ENCODE measurements around the gene CCDC40. TPM values are rescaled to one million over a fixed set of nuclear protein-coding genes. Genes with fewer than 3 reads are reported as not detected.
A peak's percentile ranks its signal among the peaks of the same experiment; 100 is the strongest.

Gene CCDC40
- total RNA-seq (2021) (15.1 to 16.3 TPM (median 15.2 TPM) in 3 replicates), Bru-seq, nascent RNA (percentile 49 among the genes with signal in this experiment)
- long read RNA-seq, experiment 1, partial matches to known transcripts: 6 of 21 reads
- long read RNA-seq, experiment 1, other reads (novel, unspliced or antisense): 9 of 21 reads
- long read RNA-seq, experiment 2, partial matches to known transcripts: 0 of 4 reads
- long read RNA-seq, experiment 2, other reads (novel, unspliced or antisense): 3 of 4 reads
- long read RNA-seq, experiment 3, partial matches to known transcripts: 6 of 13 reads
- long read RNA-seq, experiment 3, other reads (novel, unspliced or antisense): 1 of 13 reads

DNA sequence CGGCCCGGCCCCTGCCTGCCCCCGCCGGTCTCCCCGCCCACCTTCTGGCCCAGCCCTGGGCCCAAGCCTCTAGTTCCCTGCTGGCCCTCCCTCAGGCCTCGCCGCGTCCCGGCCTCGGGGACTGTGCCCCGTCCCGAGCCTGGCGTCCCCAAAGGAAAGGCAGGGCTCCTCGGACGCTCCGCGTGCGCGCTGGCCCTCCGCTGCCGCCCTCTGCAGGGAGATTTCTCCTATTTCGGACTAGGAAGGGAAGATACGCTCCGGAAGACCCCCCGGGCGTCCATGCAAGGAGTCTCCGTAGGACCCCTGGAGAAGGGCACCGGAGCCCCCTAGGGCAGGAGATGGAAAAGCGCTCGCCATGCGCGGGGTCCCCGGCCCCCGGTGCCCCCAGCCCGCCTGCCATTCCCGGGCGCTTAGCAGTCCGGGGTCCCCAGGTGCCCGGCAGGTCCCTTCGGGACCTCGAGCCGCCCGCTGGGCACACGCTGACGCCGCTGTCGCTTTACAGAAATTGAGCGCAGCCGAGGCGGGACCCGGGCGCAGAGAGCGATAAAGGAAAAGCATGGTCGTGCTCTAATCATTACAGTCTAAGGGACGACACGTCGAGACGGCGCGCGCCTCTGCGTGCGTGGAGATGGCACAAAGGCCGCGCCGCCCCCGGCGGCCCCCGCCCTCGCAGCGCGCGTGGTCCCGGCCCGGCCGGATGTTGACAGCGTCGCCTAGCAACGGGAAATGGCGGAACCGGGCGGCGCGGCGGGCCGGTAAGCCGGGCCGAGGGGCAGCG, at the start of gene CCDC40:
CCDC40 (plus strand) TSS at position 706 of the 778 bp plus-strand sequence; CDS start at position 727, 21 bp downstream.
- peaks cover 37% of the 10 kb centered on the region for H3K4me1 Mint-ChIP-seq
- ChIA-PET CTCF (no interaction called here), POLR2A (no interaction called here)
- peak within 1 kb of the TSS; percentile 90 for H3K4me3 Mint-ChIP-seq
- ATAC-seq: peak; percentile 87
- H3K27me3 Mint-ChIP-seq (ENCODE audit: low read depth): no peaks in the 10 kb centered on the region
- peak; percentile 57; the same call in 1 of the 2 replicates for TF ChIP-seq ARID4B (CRISPR knock-in tag; IDR thresholded peaks at IDR 0.05; ENCODE audit: borderline replicate concordance)
- TF ChIP-seq ETV6 (CRISPR knock-in tag; IDR thresholded peaks at IDR 0.05): peak; percentile 17; the same call in 1 of the 2 replicates
- TF ChIP-seq TEAD4 (CRISPR knock-in tag; IDR thresholded peaks at IDR 0.05): no peak
- TF ChIP-seq ZNF423 (CRISPR knock-in tag; IDR thresholded peaks at IDR 0.05): peak; percentile 61; the same call in 1 of the 2 replicates
- TF ChIP-seq ZNF138 (CRISPR knock-in tag; conservative IDR thresholded peaks at IDR 0.05): no peak
- TF ChIP-seq FOXK1 (CRISPR knock-in tag; IDR thresholded peaks at IDR 0.05): peak; percentile 79
- TF ChIP-seq, protein P1, sequence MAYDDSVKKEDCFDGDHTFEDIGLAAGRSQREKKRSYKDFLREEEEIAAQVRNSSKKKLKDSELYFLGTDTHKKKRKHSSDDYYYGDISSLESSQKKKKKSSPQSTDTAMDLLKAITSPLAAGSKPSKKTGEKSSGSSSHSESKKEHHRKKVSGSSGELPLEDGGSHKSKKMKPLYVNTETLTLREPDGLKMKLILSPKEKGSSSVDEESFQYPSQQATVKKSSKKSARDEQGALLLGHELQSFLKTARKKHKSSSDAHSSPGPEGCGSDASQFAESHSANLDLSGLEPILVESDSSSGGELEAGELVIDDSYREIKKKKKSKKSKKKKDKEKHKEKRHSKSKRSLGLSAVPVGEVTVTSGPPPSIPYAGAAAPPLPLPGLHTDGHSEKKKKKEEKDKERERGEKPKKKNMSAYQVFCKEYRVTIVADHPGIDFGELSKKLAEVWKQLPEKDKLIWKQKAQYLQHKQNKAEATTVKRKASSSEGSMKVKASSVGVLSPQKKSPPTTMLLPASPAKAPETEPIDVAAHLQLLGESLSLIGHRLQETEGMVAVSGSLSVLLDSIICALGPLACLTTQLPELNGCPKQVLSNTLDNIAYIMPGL (CRISPR knock-in tag; IDR thresholded peaks at IDR 0.05): peak; percentile 60
- TF ChIP-seq ZNF232 (CRISPR knock-in tag; IDR thresholded peaks at IDR 0.05): no peak
- TF ChIP-seq ZNF396 (CRISPR knock-in tag; IDR thresholded peaks at IDR 0.05; ENCODE audit: borderline replicate concordance): no peak
- TF ChIP-seq ATF1 (CRISPR knock-in tag; IDR thresholded peaks at IDR 0.05): 0 out of 2 replicates have a peak, but pooled peaks have one; percentile 27
- TF ChIP-seq MAX (CRISPR knock-in tag; IDR thresholded peaks at IDR 0.05): peak; percentile 66
- TF ChIP-seq ZNF317 (CRISPR knock-in tag; IDR thresholded peaks at IDR 0.05; ENCODE audit: borderline replicate concordance, low read depth): no peak
- TF ChIP-seq, protein P2, sequence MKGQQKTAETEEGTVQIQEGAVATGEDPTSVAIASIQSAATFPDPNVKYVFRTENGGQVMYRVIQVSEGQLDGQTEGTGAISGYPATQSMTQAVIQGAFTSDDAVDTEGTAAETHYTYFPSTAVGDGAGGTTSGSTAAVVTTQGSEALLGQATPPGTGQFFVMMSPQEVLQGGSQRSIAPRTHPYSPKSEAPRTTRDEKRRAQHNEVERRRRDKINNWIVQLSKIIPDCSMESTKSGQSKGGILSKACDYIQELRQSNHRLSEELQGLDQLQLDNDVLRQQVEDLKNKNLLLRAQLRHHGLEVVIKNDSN (CRISPR knock-in tag; IDR thresholded peaks at IDR 0.05): no peak
- no peak for TF ChIP-seq RELA (CRISPR knock-in tag; IDR thresholded peaks at IDR 0.05; ENCODE audit: borderline replicate concordance)
- TF ChIP-seq NFE2L1 (CRISPR knock-in tag; IDR thresholded peaks at IDR 0.05): no peak
- peak; percentile 17; the same call in 1 of the 2 replicates for TF ChIP-seq SP1 (CRISPR knock-in tag; conservative IDR thresholded peaks at IDR 0.05)
- TF ChIP-seq ZBTB21 (CRISPR knock-in tag; IDR thresholded peaks at IDR 0.05; ENCODE audit: borderline replicate concordance): 0 out of 2 replicates have a peak, but pooled peaks have one; percentile 27
- TF ChIP-seq, protein P3, sequence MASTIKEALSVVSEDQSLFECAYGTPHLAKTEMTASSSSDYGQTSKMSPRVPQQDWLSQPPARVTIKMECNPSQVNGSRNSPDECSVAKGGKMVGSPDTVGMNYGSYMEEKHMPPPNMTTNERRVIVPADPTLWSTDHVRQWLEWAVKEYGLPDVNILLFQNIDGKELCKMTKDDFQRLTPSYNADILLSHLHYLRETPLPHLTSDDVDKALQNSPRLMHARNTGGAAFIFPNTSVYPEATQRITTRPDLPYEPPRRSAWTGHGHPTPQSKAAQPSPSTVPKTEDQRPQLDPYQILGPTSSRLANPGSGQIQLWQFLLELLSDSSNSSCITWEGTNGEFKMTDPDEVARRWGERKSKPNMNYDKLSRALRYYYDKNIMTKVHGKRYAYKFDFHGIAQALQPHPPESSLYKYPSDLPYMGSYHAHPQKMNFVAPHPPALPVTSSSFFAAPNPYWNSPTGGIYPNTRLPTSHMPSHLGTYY (CRISPR knock-in tag; IDR thresholded peaks at IDR 0.05): no peak
- no peak for TF ChIP-seq NFATC4 (CRISPR knock-in tag; IDR thresholded peaks at IDR 0.05)
- no peak for TF ChIP-seq ATF2 (CRISPR knock-in tag; IDR thresholded peaks at IDR 0.05; ENCODE audit: borderline replicate concordance, low read depth)
- no peak for TF ChIP-seq ZBTB43 (CRISPR knock-in tag; IDR thresholded peaks at IDR 0.05)
- no peak for TF ChIP-seq NR1H2 (CRISPR knock-in tag; IDR thresholded peaks at IDR 0.05)
- TF ChIP-seq TEAD1 (CRISPR knock-in tag; IDR thresholded peaks at IDR 0.05): 0 out of 2 replicates have a peak, but pooled peaks have one; percentile 24
- TF ChIP-seq CDX4 (CRISPR knock-in tag; IDR thresholded peaks at IDR 0.05; ENCODE audit: borderline replicate concordance): no peak
- H3K27ac Mint-ChIP-seq: peak within 1 kb of the TSS; percentile 81; the same call in 1 of the 2 replicates
- peaks cover 11% of the 10 kb centered on the region for H3K36me3 Mint-ChIP-seq
- DNase-seq (ENCODE audit: low spot score): peak; percentile 86
- no peaks in the 10 kb centered on the region for H3K9me3 Mint-ChIP-seq

Data from WTC11 (cell line).